CD4-positive, alpha-beta T cell (primary cell): ENCODE data around the gene CMIP. TPM values are rescaled to one million over a fixed set of nuclear protein-coding genes. Genes with fewer than 3 reads are reported as not detected.
A peak's percentile ranks its signal among the peaks of the same experiment; 100 is the strongest.

Experiments
- ATAC-seq: fragments of 200-7000 bp; cut with Tn5 transposase; one replicate; pipeline ENCODE4 v1.10.0; 2022; ENCODE audit warnings: mild to moderate bottlenecking; ENCODE audit not compliant: poor library complexity
- CTCF ChIA-PET: fragments of 350-600 bp; sonication (Branson Sonifier 250); formaldehyde crosslinking; loops from one replicate; lab custom pipeline; 2021; ENCODE audit warnings: antibody characterized with exemption, inconsistent platforms; lab: Charles Lee
- POLR2A ChIA-PET: fragments of 350-600 bp; sonication (Branson Sonifier 250); formaldehyde crosslinking; loops from one replicate; lab custom pipeline; 2021; ENCODE audit warnings: antibody characterized with exemption, inconsistent platforms; lab: Charles Lee
- DNase-seq, 14 experiments: peaks; one replicate each; pipeline ENCODE4 v3.0.0-alpha.2; 2013 to 2020; ENCODE audit warnings: mixed read lengths in 2 of 14
- H3K27ac ChIP-seq, 2 donors: one replicate each; pipeline versions ENCODE4 v1.5.1 to v1.7.0; 2013; ENCODE audit warnings: low read length in 2 of 2, low read depth in 1 of 2, mild to moderate bottlenecking in 1 of 2
- H3K27me3 ChIP-seq, 2 experiments: 1 replicate in 1 of 2; 2 replicates in 1 of 2; pipeline versions ENCODE4 v1.6.1 to v1.7.0; 2013; ENCODE audit warnings: low read length in 2 of 2, control low read depth in 1 of 2, mild to moderate bottlenecking in 1 of 2, moderate library complexity in 1 of 2; ENCODE audit not compliant: insufficient read depth in 2 of 2, control insufficient read depth in 1 of 2
- H3K36me3 ChIP-seq: one replicate; pipeline ENCODE4 v1.6.1; 2013; ENCODE audit warnings: low read length, control low read depth; ENCODE audit not compliant: insufficient read depth
- H3K4me1 ChIP-seq: one replicate; pipeline ENCODE4 v1.6.1; 2013; ENCODE audit warnings: low read length, control low read depth; ENCODE audit not compliant: insufficient read depth
- H3K4me3 ChIP-seq: one replicate; pipeline ENCODE4 v1.5.1; 2013; ENCODE audit warnings: mild to moderate bottlenecking, low read length, moderate library complexity
- H3K9me3 ChIP-seq, 2 experiments: 1 replicate in 1 of 2; 2 replicates in 1 of 2; pipeline versions ENCODE4 v1.6.1 to v1.7.0; 2013; ENCODE audit warnings: low read length in 2 of 2, mild to moderate bottlenecking in 2 of 2, control low read depth in 1 of 2, moderate library complexity in 1 of 2; ENCODE audit not compliant: control insufficient read depth in 1 of 2, insufficient read depth in 1 of 2
- H3K27ac Mint-ChIP-seq: one replicate; pipeline ENCODE4 v1.8.0; 2020; ENCODE audit warnings: mixed read lengths
- H3K27me3 Mint-ChIP-seq: one replicate; pipeline ENCODE4 v1.8.0; 2021; ENCODE audit warnings: mixed read lengths
- H3K36me3 Mint-ChIP-seq: one replicate; pipeline ENCODE4 v1.8.0; 2021; ENCODE audit warnings: low read depth, mixed read lengths
- H3K4me1 Mint-ChIP-seq: one replicate; pipeline ENCODE4 v1.8.0; 2021; ENCODE audit warnings: low read depth, mixed read lengths
- H3K4me3 Mint-ChIP-seq: one replicate; pipeline ENCODE4 v1.8.0; 2020; ENCODE audit warnings: mild to moderate bottlenecking, mixed read lengths
- H3K9me3 Mint-ChIP-seq: one replicate; pipeline ENCODE4 v1.8.0; 2020; ENCODE audit warnings: mixed read lengths
- intact Hi-C, 2 experiments: fragments of 100-400 bp; cut with DNase I in 1 of 2; cut with micrococcal nuclease in 1 of 2; formaldehyde crosslinking; loops; one replicate each; pipeline versions ENCODE4 v1.15.1 to v1.9.0; 2023 to 2025; cut with DNase I, micrococcal nuclease
- total RNA-seq, 174 experiments: library from RNA in 2 of 174; stranded (reverse) in 2 of 174; gene quantifications; one replicate each; pipeline ENCODE4 v1.2.3 and lab custom pipeline; 2021 to 2026
- TF ChIP-seq, protein P1 (sequence below): fragments of 200-600 bp; IDR thresholded peaks from one replicate; pipeline ENCODE4 v1.8.0; 2022; ENCODE audit warnings: antibody characterized with exemption, mild to moderate bottlenecking

The CMIP gene
- total RNA-seq, 2 experiments from 2014 or later: 33.5 to 35.3 TPM

DNA sequence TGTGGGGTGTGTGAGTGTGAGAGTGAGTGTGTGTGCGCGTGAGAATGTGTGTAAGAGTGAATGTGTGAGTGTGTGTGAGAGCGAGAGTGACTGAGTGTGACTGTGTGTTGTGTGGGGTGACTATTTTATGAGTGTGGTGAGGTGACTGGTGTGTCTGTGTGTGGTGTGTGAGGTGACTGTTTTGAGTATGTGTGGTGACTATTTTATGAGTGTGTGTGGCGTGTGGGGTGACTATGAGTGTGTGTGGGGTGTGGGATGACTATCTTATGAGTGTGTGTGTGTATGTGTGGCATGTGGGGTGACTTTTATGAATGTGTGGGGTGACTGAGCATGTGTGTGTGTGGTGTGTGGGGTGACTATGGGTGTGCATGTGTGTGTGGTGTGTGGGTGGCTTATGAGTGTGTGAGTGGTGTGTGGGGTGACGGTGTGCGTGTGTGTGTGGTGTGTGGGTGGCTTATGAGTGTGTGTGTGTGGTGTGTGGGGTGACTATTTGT lies 181.6 kb downstream of the CMIP start:
- Mint-ChIP-seq H3K9me3 (no peaks in the 10 kb centered on the region), H3K4me3 (no peak overlapping the region), H3K36me3 (peaks cover 22% of the 10 kb centered on the region), H3K27ac (no peak overlapping the region), H3K4me1 (peaks cover 26% of the 10 kb centered on the region), H3K27me3 (no peaks in the 10 kb centered on the region)
- H3K9me3 ChIP-seq: no peaks in the 10 kb centered on the region
- ChIA-PET POLR2A (no interaction called here), CTCF (no interaction called here)
- no peak overlapping the region for H3K27ac ChIP-seq
- no peak for ATAC-seq
- TF ChIP-seq, protein P1, sequence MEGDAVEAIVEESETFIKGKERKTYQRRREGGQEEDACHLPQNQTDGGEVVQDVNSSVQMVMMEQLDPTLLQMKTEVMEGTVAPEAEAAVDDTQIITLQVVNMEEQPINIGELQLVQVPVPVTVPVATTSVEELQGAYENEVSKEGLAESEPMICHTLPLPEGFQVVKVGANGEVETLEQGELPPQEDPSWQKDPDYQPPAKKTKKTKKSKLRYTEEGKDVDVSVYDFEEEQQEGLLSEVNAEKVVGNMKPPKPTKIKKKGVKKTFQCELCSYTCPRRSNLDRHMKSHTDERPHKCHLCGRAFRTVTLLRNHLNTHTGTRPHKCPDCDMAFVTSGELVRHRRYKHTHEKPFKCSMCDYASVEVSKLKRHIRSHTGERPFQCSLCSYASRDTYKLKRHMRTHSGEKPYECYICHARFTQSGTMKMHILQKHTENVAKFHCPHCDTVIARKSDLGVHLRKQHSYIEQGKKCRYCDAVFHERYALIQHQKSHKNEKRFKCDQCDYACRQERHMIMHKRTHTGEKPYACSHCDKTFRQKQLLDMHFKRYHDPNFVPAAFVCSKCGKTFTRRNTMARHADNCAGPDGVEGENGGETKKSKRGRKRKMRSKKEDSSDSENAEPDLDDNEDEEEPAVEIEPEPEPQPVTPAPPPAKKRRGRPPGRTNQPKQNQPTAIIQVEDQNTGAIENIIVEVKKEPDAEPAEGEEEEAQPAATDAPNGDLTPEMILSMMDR: no peak
- H3K36me3 ChIP-seq: peaks cover 13% of the 10 kb centered on the region
- peaks cover 14% of the 10 kb centered on the region for H3K4me1 ChIP-seq
- DNase-seq: peak in 1 of 14 experiments; percentile 46
- intact Hi-C loops: loop anchor here in 1 of 2 experiments (10.0 kb wide), 1 partner anchor 611 kb away; no protein-coding TSS in a partner anchor
- no peaks in the 10 kb centered on the region for H3K27me3 ChIP-seq
- H3K4me3 ChIP-seq: no peak overlapping the region

DNA sequence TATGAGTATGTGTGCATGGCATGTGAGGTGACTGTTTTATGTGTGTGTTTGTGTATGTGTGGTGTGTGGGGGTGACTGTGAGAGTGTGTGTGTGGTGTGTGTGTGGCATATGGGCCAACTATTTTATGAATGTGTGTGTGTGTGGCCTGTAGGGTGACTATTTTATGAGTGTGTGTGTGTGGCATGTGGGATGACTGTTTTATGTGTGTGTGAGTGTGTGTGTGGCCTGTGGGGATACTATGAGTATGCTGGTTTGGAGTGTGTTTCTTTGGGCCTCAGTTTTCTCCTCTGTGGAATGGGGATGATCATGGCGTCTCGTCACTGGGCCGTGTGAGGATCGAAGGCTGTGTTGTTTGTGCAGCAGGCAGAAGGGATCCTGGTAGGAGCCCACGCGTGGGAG lies 182.4 kb downstream of the CMIP start:
- Histone ChIP-seq H3K4me3 (no peak overlapping the region), H3K4me1 (peaks cover 16% of the 10 kb centered on the region), H3K9me3 (no peaks in the 10 kb centered on the region), H3K27ac (no peak overlapping the region), H3K36me3 (peaks cover 5% of the 10 kb centered on the region), H3K27me3 (no peaks in the 10 kb centered on the region)
- ChIA-PET CTCF (no interaction called here), POLR2A (no interaction called here)
- H3K27ac Mint-ChIP-seq: no peak overlapping the region
- peaks cover 14% of the 10 kb centered on the region for H3K36me3 Mint-ChIP-seq
- DNase-seq (no peak), ATAC-seq (no peak)
- TF ChIP-seq, protein P1: no peak
- H3K9me3 Mint-ChIP-seq: no peaks in the 10 kb centered on the region
- no peaks in the 10 kb centered on the region for H3K27me3 Mint-ChIP-seq
- peaks cover 33% of the 10 kb centered on the region for H3K4me1 Mint-ChIP-seq
- intact Hi-C loops: loop anchor here in 1 of 2 experiments (10.0 kb wide), 1 partner anchor 612 kb away; no protein-coding TSS in a partner anchor
- no peak overlapping the region for H3K4me3 Mint-ChIP-seq

DNA sequence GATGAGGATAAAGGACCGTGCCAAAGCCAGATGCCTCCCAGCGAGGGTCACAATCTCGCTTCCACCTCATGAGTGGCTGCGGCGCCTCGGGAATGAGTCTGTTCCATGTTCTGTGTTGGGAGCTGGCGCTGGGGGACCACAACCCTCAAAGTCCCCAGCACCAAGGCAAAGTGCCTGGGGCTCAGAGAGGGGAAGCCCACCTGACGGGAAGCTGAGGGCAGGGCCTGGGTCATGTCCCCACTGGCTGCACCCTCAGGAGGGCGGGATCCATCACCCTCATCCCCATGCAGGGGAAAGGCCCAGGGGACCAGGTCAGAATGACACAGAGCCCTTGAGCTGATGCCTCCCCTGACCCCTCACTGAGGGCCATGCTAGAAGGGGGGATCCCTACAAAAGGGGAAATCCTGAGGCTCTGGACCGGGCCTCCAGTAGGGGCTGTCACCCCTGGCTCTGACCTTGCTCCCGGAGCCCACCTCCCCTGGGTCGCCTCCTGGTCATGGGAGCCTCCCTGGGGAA lies 183.2 kb downstream of the CMIP start:
- no peak for ATAC-seq
- POLR2A ChIA-PET: no interaction called here
- H3K4me1 ChIP-seq: peaks cover 24% of the 10 kb centered on the region
- H3K27me3 ChIP-seq: no peaks in the 10 kb centered on the region
- no peaks in the 10 kb centered on the region for H3K36me3 ChIP-seq
- intact Hi-C loops: loop anchor here in 1 of 2 experiments (10.0 kb wide), 1 partner anchor 613 kb away; no protein-coding TSS in a partner anchor
- CTCF ChIA-PET: no interaction called here
- no peak overlapping the region for H3K27ac ChIP-seq
- no peak overlapping the region for H3K4me3 ChIP-seq
- no peaks in the 10 kb centered on the region for H3K27me3 Mint-ChIP-seq
- no peak for DNase-seq
- peaks cover 10% of the 10 kb centered on the region for H3K36me3 Mint-ChIP-seq
- H3K4me3 Mint-ChIP-seq: no peak overlapping the region
- TF ChIP-seq, protein P1: no peak
- peaks cover 41% of the 10 kb centered on the region for H3K4me1 Mint-ChIP-seq
- no peaks in the 10 kb centered on the region for H3K9me3 Mint-ChIP-seq
- no peaks in the 10 kb centered on the region for H3K9me3 ChIP-seq
- peak overlapping the region; percentile 94 for H3K27ac Mint-ChIP-seq
